OCI-LY3 (cell line): ENCODE measurements around the gene TSTD2.

ENCODE experiments used
- H2AFZ ChIP-seq: fragments of 200-600, 300-600 bp; shearing (Covaris generic); 2 replicates; pipeline ENCODE4 v1.6.0; 2014; ENCODE audit warnings: antibody characterized with exemption, low read depth, low read length
- H3K27ac ChIP-seq: fragments of 200-600, 300-600 bp; sonication (generic); 2 replicates; pipeline ENCODE4 v1.5.1; 2014; ENCODE audit warnings: mild to moderate bottlenecking, low read length, moderate library complexity, mixed read lengths
- H3K27me3 ChIP-seq: fragments of 200-600, 300-600 bp; sonication (generic); 2 replicates; pipeline ENCODE4 v1.6.1; 2014; ENCODE audit warnings: low read depth, low read length, mixed read lengths
- H3K36me3 ChIP-seq: fragments of 200-600, 300-600 bp; sonication (generic); replicated peaks from 2 replicates; pipeline ENCODE3; 2014; ENCODE audit warnings: low read depth, low read length, mixed read lengths
- H3K4me1 ChIP-seq: fragments of 300-600, 200-600 bp; sonication (generic); 2 replicates; pipeline ENCODE4 v1.6.1; 2014; ENCODE audit warnings: low read length, mixed read lengths
- H3K4me2 ChIP-seq: fragments of 200-600, 300-600 bp; sonication (generic); 2 replicates; pipeline ENCODE4 v1.6.1; 2014; ENCODE audit warnings: low read length, mixed read lengths
- H3K4me3 ChIP-seq: fragments of 300-600, 200-600 bp; sonication (generic); 2 replicates; pipeline ENCODE4 v1.5.1; 2014; ENCODE audit warnings: antibody characterized with exemption, mild to moderate bottlenecking, low read length, moderate library complexity
- H3K79me2 ChIP-seq: fragments of 300-600, 200-600 bp; shearing (Covaris generic); 2 replicates; pipeline ENCODE4 v1.6.1; 2014; ENCODE audit warnings: mild to moderate bottlenecking, low read length, mixed read lengths
- H3K9ac ChIP-seq: fragments of 300-600, 200-600 bp; shearing (Covaris generic); 2 replicates; pipeline ENCODE4 v1.6.0; 2014; ENCODE audit warnings: mild to moderate bottlenecking, low read length, moderate library complexity
- H3K9me3 ChIP-seq: fragments of 200-600, 300-600 bp; shearing (Covaris generic); 2 replicates; pipeline ENCODE4 v1.6.1; 2014; ENCODE audit warnings: low read length, mixed read lengths; ENCODE audit not compliant: insufficient read depth
- H4K20me1 ChIP-seq: fragments of 200-600, 300-600 bp; sonication (generic); 2 replicates; pipeline ENCODE4 v1.6.1; 2016; ENCODE audit warnings: low read length, mixed read lengths; ENCODE audit not compliant: insufficient read depth
- CTCF ChIP-seq: fragments of 200-600, 300-600 bp; sonication (generic); IDR thresholded peaks from 2 replicates; pipeline ENCODE4 v1.5.1; 2014; ENCODE audit warnings: antibody characterized with exemption, low read length, low read depth
- EZH2phosphoT487 ChIP-seq: fragments of 200-600 bp; shearing (Covaris generic); IDR thresholded peaks from 2 replicates; pipeline ENCODE4 v1.6.1; 2018; ENCODE audit warnings: antibody characterized with exemption, mixed run types, low read depth

The TSTD2 gene

GRCh38 chr9:97604901-97605645 is 28.1 kb downstream of the TSTD2 start:
- Histone ChIP-seq H3K4me1 (no peaks in the 10 kb centered on the region), H4K20me1 (no peaks in the 10 kb centered on the region), H3K4me2 (no peak overlapping the region), H3K36me3 (peaks cover 32% of the 10 kb centered on the region), H3K27me3 (no peaks in the 10 kb centered on the region), H3K9ac (no peak overlapping the region), H3K27ac (no peak overlapping the region), H3K4me3 (no peak overlapping the region), H3K79me2 (no peaks in the 10 kb centered on the region), H3K9me3 (no peaks in the 10 kb centered on the region), H2AFZ (no peak overlapping the region)
- TF ChIP-seq CTCF (no peak), EZH2phosphoT487 (no peak)

DNA sequence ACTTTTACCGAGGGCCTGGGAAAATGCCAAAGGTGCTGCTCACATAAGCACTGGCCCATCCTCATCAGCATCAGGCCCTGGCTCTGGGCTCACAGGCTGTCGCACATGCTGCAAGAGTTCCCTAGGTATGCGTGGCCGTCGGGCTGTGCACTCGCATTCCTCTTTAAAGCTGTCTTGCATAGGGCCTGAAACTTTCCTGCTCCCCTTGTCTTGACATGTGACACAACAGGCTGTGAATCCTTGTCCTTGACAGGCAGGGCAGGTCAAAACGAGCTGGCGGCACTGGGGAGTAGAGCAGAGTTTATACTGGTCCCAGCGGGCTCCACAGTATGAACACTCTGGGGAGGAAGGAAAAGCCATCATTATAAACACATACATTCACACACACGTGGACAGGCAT is 30.7 kb downstream of the TSTD2 start:
- peaks cover 30% of the 10 kb centered on the region for H3K36me3 ChIP-seq
- no peak for TF ChIP-seq EZH2phosphoT487
- no peak for TF ChIP-seq CTCF
- H3K4me3 ChIP-seq = no peak overlapping the region
- H3K4me2 ChIP-seq = no peak overlapping the region
- no peaks in the 10 kb centered on the region for H3K9me3 ChIP-seq
- H3K27me3 ChIP-seq = no peaks in the 10 kb centered on the region
- no peak overlapping the region for H3K27ac ChIP-seq
- H3K9ac ChIP-seq = no peak overlapping the region
- H4K20me1 ChIP-seq = no peaks in the 10 kb centered on the region
- no peak overlapping the region for H2AFZ ChIP-seq
- H3K4me1 ChIP-seq = peaks cover 3% of the 10 kb centered on the region; the same call in 1 of the 2 replicates
- H3K79me2 ChIP-seq = no peaks in the 10 kb centered on the region

GRCh38 chr9:97601228-97601898 is 31.8 kb downstream of the TSTD2 start:
- H3K9me3 ChIP-seq = no peaks in the 10 kb centered on the region
- no peaks in the 10 kb centered on the region for H4K20me1 ChIP-seq
- H3K27me3 ChIP-seq = no peaks in the 10 kb centered on the region
- no peak overlapping the region for H3K9ac ChIP-seq
- H2AFZ ChIP-seq = no peak overlapping the region
- no peaks in the 10 kb centered on the region for H3K79me2 ChIP-seq
- H3K4me1 ChIP-seq = peaks cover 3% of the 10 kb centered on the region; the same call in 1 of the 2 replicates
- TF ChIP-seq EZH2phosphoT487 (no peak), CTCF (no peak)
- H3K4me2 ChIP-seq = no peak overlapping the region
- H3K27ac ChIP-seq = no peak overlapping the region
- no peak overlapping the region for H3K4me3 ChIP-seq
- peaks cover 30% of the 10 kb centered on the region for H3K36me3 ChIP-seq

DNA sequence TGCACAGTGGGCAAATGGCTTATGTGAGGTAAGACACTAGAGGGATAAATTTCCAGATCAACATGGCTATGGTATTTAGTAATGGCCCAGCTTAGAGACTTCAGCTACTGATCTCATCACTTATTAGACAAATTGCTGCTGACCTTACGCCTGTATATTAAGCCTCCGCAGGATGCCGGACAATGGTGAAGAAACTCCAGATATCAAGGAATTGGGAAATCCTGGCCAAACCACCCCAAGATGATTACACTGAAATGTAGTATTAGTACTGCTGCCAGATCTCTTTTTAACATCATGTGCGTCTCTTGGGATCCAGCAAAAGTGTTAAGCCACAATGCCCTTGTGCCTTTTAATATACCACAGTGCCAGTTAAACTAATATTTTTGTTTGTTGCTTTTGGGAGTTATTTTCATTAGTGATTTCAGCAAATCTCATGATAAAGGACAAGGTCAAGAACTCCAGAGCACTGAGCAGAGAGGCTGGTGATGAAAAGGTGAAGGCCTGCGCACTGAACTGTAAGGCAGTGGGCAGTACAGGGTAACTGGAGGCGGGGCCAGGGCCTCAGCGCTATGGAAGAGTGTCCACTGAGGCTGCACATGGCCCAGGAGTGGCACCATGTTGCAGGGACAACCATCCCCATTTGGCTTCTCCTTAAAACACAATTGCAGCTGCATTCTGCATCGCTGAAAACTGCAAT is 32.5 kb downstream of the TSTD2 start:
- Histone ChIP-seq H3K79me2 (no peaks in the 10 kb centered on the region), H3K9me3 (no peaks in the 10 kb centered on the region), H3K27me3 (no peaks in the 10 kb centered on the region), H3K9ac (no peak overlapping the region), H4K20me1 (no peaks in the 10 kb centered on the region), H2AFZ (no peak overlapping the region), H3K4me1 (peaks cover 3% of the 10 kb centered on the region; the same call in 1 of the 2 replicates), H3K4me3 (no peak overlapping the region), H3K36me3 (peaks cover 30% of the 10 kb centered on the region), H3K27ac (no peak overlapping the region), H3K4me2 (no peak overlapping the region)
- TF ChIP-seq EZH2phosphoT487 (no peak), CTCF (no peak)
